Activated naive CD4-positive, alpha-beta T cell (primary cell): ENCODE results near the gene CNGA4.

Experiments used
- DNase-seq, 4 experiments: peaks; one replicate each; lab custom pipeline; 2025; lab: John Stamatoyannopoulos, UW

CNGA4 gene

GRCh38 chr11:6238902-6239301 lies at the start of gene CNGA4:
Gene CNGA4 (plus strand): TSS chr11:6239089. CDS start chr11:6239207, 118 bp downstream.
- no peak for DNase-seq

- DNase-seq: no peak
Observed at GRCh38 chr11:6191742-6192141, 47.1 kb upstream of the CNGA4 start.

- DNase-seq: no peak
Observed at GRCh38 chr11:6194065-6194581, 44.8 kb upstream of the CNGA4 start.

GRCh38 chr11:6196396-6196795 lies 42.5 kb upstream of the CNGA4 start:
- DNase-seq: no peak

GRCh38 chr11:6197466-6198200 lies 41.3 kb upstream of the CNGA4 start:
- no peak for DNase-seq

GRCh38 chr11:6199174-6199810 lies 39.6 kb upstream of the CNGA4 start, which contains the start of gene OR52W1:
Gene OR52W1 (plus strand): TSS chr11:6199224. CDS start chr11:6199224, 0 bp downstream.
- no peak for DNase-seq

GRCh38 chr11:6200975-6201374 lies 37.9 kb upstream of the CNGA4 start:
- no peak for DNase-seq

GRCh38 chr11:6201481-6201880 lies 37.4 kb upstream of the CNGA4 start:
- no peak for DNase-seq

- no peak for DNase-seq
Observed at GRCh38 chr11:6202041-6202440, 36.8 kb upstream of the CNGA4 start.

GRCh38 chr11:6203327-6203726 lies 35.6 kb upstream of the CNGA4 start:
- no peak for DNase-seq

GRCh38 chr11:6204706-6205105 lies 34.2 kb upstream of the CNGA4 start:
- DNase-seq: no peak

GRCh38 chr11:6205366-6205765 lies 33.5 kb upstream of the CNGA4 start, which contains the start of gene C11orf42:
Gene C11orf42 (plus strand): TSS chr11:6205557. CDS start chr11:6205616, 59 bp downstream.
- DNase-seq: no peak

- DNase-seq: no peak
Observed at GRCh38 chr11:6206456-6207180, 32.3 kb upstream of the CNGA4 start.

- no peak for DNase-seq
Observed at GRCh38 chr11:6209801-6210200, 29.1 kb upstream of the CNGA4 start.

- DNase-seq: no peak
Observed at GRCh38 chr11:6210274-6210955, 28.5 kb upstream of the CNGA4 start.

GRCh38 chr11:6214530-6214929 lies 24.4 kb upstream of the CNGA4 start:
- DNase-seq: no peak

- no peak for DNase-seq
Observed at GRCh38 chr11:6216501-6216900, 22.4 kb upstream of the CNGA4 start.

- no peak for DNase-seq
Observed at GRCh38 chr11:6217722-6218121, 21.2 kb upstream of the CNGA4 start.

GRCh38 chr11:6219359-6219758 lies 19.5 kb upstream of the CNGA4 start:
- no peak for DNase-seq

GRCh38 chr11:6223854-6224253 lies 15.0 kb upstream of the CNGA4 start:
- no peak for DNase-seq

- DNase-seq: no peak
Observed at GRCh38 chr11:6224421-6224820, 14.5 kb upstream of the CNGA4 start.

GRCh38 chr11:6225024-6225423 lies 13.9 kb upstream of the CNGA4 start:
- DNase-seq: no peak
